DMS153 treated with DMSO at 0.1 percent for 48 hours (cell line): ENCODE results near the gene EVC2.

Experiments
- DNase-seq: peaks from one replicate; lab custom pipeline; 2025; ENCODE audit not compliant: unreplicated experiment; lab: John Stamatoyannopoulos, UW

The EVC2 gene

DNA sequence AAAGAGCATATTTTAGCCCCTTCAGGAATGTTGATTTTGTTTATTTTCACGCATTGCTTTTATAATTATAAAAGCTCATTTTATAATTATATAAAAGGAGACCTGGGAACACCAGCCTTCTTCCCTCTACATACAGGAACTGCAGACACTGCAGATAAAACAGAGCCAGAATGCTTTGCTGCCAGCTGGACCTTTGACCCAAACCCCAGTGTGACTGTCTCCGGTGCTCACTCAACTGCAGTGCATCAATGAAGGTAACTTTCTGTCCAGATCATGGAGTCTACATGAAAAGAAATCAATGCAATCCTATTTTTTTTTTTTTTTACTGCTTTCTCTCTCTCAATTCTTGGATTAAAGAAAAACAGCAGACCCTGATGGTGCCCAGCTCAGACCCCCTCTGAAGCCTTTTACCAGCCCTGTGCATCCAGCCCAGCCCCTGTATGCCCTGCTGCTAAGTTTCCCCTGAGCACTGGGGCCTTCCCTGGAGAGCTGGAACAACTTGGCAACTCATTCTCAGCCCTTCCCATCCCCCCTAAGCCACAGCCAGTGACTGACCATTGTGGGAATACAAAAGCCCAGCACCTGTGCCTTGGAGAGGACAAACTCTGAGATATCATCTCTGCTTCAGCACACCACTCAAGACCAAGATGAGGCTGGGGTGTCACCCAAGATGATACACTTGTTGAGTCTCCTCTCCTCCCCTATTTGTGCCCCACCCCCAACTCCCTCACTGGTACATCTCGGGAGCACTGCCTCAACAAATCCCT, 182.1 kb downstream of the EVC2 start:
- DNase-seq, result no peak

DNA sequence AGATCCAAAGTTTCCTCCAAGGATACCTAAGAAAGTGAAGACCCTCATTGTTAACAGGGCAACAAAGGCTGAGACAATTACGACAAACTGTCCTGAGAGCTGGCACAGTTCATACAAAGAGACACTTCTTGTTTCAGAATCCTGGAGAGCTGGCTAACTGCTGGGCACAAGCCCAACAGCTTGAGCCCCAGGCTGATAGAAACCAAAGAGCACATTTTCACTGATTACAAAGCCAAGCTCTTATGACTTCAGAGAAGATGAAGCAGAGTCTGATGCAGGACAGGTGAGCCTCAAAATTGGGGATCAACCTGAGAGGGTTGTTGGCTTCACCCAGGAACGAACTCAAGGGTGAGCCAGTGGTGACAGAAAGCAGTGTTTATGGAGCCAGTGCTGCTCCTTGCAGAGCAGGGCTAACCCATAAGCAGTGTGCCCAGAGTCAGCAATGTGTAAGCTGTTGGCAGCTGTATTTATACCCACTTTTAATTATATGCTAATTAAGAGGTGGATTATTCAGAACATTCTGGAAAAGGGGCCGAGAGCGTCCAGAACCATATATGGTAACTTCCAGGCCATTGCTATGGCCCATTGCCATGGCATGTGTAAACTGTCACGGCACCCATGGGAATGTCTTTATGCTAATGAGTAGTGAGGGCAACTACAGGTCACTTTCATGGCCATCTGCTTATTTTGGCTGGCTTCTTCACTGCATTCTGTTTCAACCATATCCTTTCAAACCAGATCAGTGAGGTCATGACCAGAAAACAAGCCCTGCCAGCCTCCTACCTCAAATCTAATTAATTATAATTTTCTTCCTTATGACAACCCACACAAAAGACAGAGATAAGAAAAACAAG, 183.7 kb downstream of the EVC2 start:
- no peak for DNase-seq

DNA sequence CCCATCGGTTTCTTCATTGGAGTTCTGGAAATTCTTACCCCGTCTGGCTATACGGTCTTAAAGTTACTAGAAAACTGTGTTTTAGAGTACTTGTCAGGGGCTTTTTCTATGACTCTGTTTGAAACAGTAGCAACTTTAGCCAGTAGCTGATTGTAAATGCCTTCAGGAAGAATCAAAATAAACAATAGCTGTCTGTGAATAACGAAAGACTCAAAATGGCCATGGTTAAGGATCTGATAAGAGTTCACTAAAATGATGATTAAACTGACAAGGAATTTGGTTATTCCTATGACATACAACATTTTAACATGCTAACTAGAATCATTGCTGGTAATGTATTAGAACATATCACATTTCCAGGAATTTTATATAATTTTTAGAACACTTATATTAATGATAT, 191.0 kb downstream of the EVC2 start:
- no peak for DNase-seq

- DNase-seq, result no peak
These were observed 192.7 kb downstream of the EVC2 start for GRCh38 chr4:5515646-5516045.
